ENCODE results near the gene MCU. TPM values are rescaled to one million over a fixed set of nuclear protein-coding genes. Genes with fewer than 3 reads are reported as not detected.

The MCU gene
- total and polyA plus RNA-seq, 7 experiments from 2014 or later, result 4.8 to 14.3 (median 10.7) TPM

GRCh38 chr10:72800000-72800740 is 108.2 kb downstream of the MCU start:
- H3K4me3 ChIP-seq (ENCODE audit: low read length), result no peak overlapping the region
- CTCF ChIA-PET, result no interaction called here
- H3K4me3 Mint-ChIP-seq, result no peak overlapping the region

GRCh38 chr10:72800741-72801092 is 108.8 kb downstream of the MCU start:
- CTCF ChIA-PET, result no interaction called here
- intact Hi-C loops (cut with micrococcal nuclease), result no loop called here

More at GRCh38 chr10:72800000-72800740, 108.2 kb downstream of the MCU start:
- no peaks in the 10 kb centered on the region for H3K9me3 ChIP-seq (ENCODE audit: control insufficient read depth in 2 of 3, low read length in 3 of 3)
- no peaks in the 10 kb centered on the region for H3K9me3 Mint-ChIP-seq
- no peak overlapping the region for H3K27ac ChIP-seq (ENCODE audit: low read depth, low read length)
- H3K27me3 ChIP-seq (ENCODE audit: control insufficient read depth in 2 of 2, insufficient read depth in 2 of 2, low read length in 2 of 2), result no peaks in the 10 kb centered on the region
- H3K36me3 Mint-ChIP-seq, result no peaks in the 10 kb centered on the region
- no peak for ATAC-seq
- peak overlapping the region in 4 of 9 donors; percentile 35 to 75 (median 54) for H3K27ac Mint-ChIP-seq
- H3K27me3 Mint-ChIP-seq, result no peaks in the 10 kb centered on the region
- H3K4me1 ChIP-seq (ENCODE audit: control insufficient read depth in 2 of 2, insufficient read depth in 2 of 2, low read length in 2 of 2), result no peaks in the 10 kb centered on the region
- intact Hi-C loops (cut with micrococcal nuclease), result no loop called here
- DNase-seq, result no peak
- H3K4me1 Mint-ChIP-seq, result peaks cover 6 to 20% (median 18%) of the 10 kb centered on the region in 7 donors
- no peaks in the 10 kb centered on the region for H3K36me3 ChIP-seq (ENCODE audit: control insufficient read depth in 2 of 3, insufficient read depth in 3 of 3, low read length in 3 of 3)
- POLR2A ChIA-PET, result no interaction called here

GRCh38 chr10:72801263-72801868 is 109.4 kb downstream of the MCU start:
- H3K4me1 Mint-ChIP-seq, result peaks cover 6 to 20% (median 18%) of the 10 kb centered on the region in 7 donors
- ATAC-seq, result no peak
- intact Hi-C loops (cut with micrococcal nuclease), result no loop called here
- no peaks in the 10 kb centered on the region for H3K27me3 ChIP-seq (ENCODE audit: control insufficient read depth in 2 of 2, insufficient read depth in 2 of 2, low read length in 2 of 2)
- H3K36me3 ChIP-seq (ENCODE audit: control insufficient read depth in 2 of 3, insufficient read depth in 3 of 3, low read length in 3 of 3), result no peaks in the 10 kb centered on the region
- H3K27me3 Mint-ChIP-seq, result no peaks in the 10 kb centered on the region
- no peaks in the 10 kb centered on the region for H3K9me3 ChIP-seq (ENCODE audit: control insufficient read depth in 2 of 3, low read length in 3 of 3)
- DNase-seq, result peak in 5 of 9 donors; percentile 0 to 21 (median 10)
- no peak overlapping the region for H3K4me3 ChIP-seq (ENCODE audit: low read length)
- H3K4me3 Mint-ChIP-seq, result peak overlapping the region in 1 of 10 donors; percentile 37
- H3K36me3 Mint-ChIP-seq, result peaks cover 0 to 8% (median 0%) of the 10 kb centered on the region in 5 donors
- H3K27ac ChIP-seq (ENCODE audit: low read depth, low read length), result no peak overlapping the region
- peak overlapping the region in 6 of 9 donors; percentile 11 to 79 (median 40) for H3K27ac Mint-ChIP-seq
- ChIA-PET POLR2A (interaction anchor here (0.6 kb wide), 1 partner anchor 304 kb away, joined by 3 read pairs; no protein-coding TSS in a partner anchor), CTCF (interaction anchor here (0.7 kb wide), 1 partner anchor 116 kb away, joined by 3 read pairs; no protein-coding TSS in a partner anchor)
- H3K9me3 Mint-ChIP-seq, result no peaks in the 10 kb centered on the region
- H3K4me1 ChIP-seq (ENCODE audit: control insufficient read depth in 2 of 2, insufficient read depth in 2 of 2, low read length in 2 of 2), result no peaks in the 10 kb centered on the region

More at GRCh38 chr10:72800741-72801092, 108.8 kb downstream of the MCU start:
- no peaks in the 10 kb centered on the region for H3K36me3 ChIP-seq (ENCODE audit: control insufficient read depth in 2 of 3, insufficient read depth in 3 of 3, low read length in 3 of 3)
- H3K9me3 ChIP-seq (ENCODE audit: control insufficient read depth in 2 of 3, low read length in 3 of 3), result no peaks in the 10 kb centered on the region
- Mint-ChIP-seq H3K27me3 (no peaks in the 10 kb centered on the region), H3K4me3 (peak overlapping the region in 1 of 10 donors; percentile 37), H3K9me3 (no peaks in the 10 kb centered on the region), H3K27ac (peak overlapping the region in 5 of 9 donors; percentile 23 to 79 (median 56)), H3K4me1 (peaks cover 6 to 20% (median 18%) of the 10 kb centered on the region in 7 donors), H3K36me3 (peaks cover 0 to 5% (median 0%) of the 10 kb centered on the region in 5 donors)
- no peak for ATAC-seq
- no peaks in the 10 kb centered on the region for H3K27me3 ChIP-seq (ENCODE audit: control insufficient read depth in 2 of 2, insufficient read depth in 2 of 2, low read length in 2 of 2)
- POLR2A ChIA-PET, result interaction anchor here (0.6 kb wide), 1 partner anchor 304 kb away, joined by 3 read pairs; no protein-coding TSS in a partner anchor
- DNase-seq, result no peak
- no peak overlapping the region for H3K4me3 ChIP-seq (ENCODE audit: low read length)
- H3K4me1 ChIP-seq (ENCODE audit: control insufficient read depth in 2 of 2, insufficient read depth in 2 of 2, low read length in 2 of 2), result no peaks in the 10 kb centered on the region
- H3K27ac ChIP-seq (ENCODE audit: low read depth, low read length), result no peak overlapping the region

GRCh38 chr10:72802332-72802731 is 110.4 kb downstream of the MCU start:
- ChIA-PET CTCF (interaction anchor here (0.8 kb wide), 1 partner anchor 11 kb away, joined by 3 read pairs; no protein-coding TSS in a partner anchor), POLR2A (no interaction called here)
- H3K27me3 ChIP-seq (ENCODE audit: control insufficient read depth in 2 of 2, insufficient read depth in 2 of 2, low read length in 2 of 2), result no peaks in the 10 kb centered on the region
- Mint-ChIP-seq H3K9me3 (no peaks in the 10 kb centered on the region), H3K27me3 (no peaks in the 10 kb centered on the region), H3K27ac (peak overlapping the region in 1 of 9 donors; percentile 31), H3K4me1 (peaks cover 6 to 20% (median 18%) of the 10 kb centered on the region in 7 donors), H3K4me3 (no peak overlapping the region), H3K36me3 (peaks cover 0 to 8% (median 0%) of the 10 kb centered on the region in 5 donors)
- no peak for ATAC-seq
- H3K4me1 ChIP-seq (ENCODE audit: control insufficient read depth in 2 of 2, insufficient read depth in 2 of 2, low read length in 2 of 2), result no peaks in the 10 kb centered on the region
- H3K36me3 ChIP-seq (ENCODE audit: control insufficient read depth in 2 of 3, insufficient read depth in 3 of 3, low read length in 3 of 3), result no peaks in the 10 kb centered on the region
- H3K9me3 ChIP-seq (ENCODE audit: control insufficient read depth in 2 of 3, low read length in 3 of 3), result no peaks in the 10 kb centered on the region
- H3K4me3 ChIP-seq (ENCODE audit: low read length), result no peak overlapping the region
- DNase-seq, result no peak
- intact Hi-C loops (cut with micrococcal nuclease), result no loop called here
- H3K27ac ChIP-seq (ENCODE audit: low read depth, low read length), result no peak overlapping the region

GRCh38 chr10:72802763-72803505 is 111.0 kb downstream of the MCU start:
- Histone ChIP-seq H3K4me3 (ENCODE audit: low read length) (no peak overlapping the region), H3K9me3 (ENCODE audit: control insufficient read depth in 2 of 3, low read length in 3 of 3) (no peaks in the 10 kb centered on the region), H3K4me1 (ENCODE audit: control insufficient read depth in 2 of 2, insufficient read depth in 2 of 2, low read length in 2 of 2) (no peaks in the 10 kb centered on the region), H3K36me3 (ENCODE audit: control insufficient read depth in 2 of 3, insufficient read depth in 3 of 3, low read length in 3 of 3) (no peaks in the 10 kb centered on the region), H3K27me3 (ENCODE audit: control insufficient read depth in 2 of 2, insufficient read depth in 2 of 2, low read length in 2 of 2) (no peaks in the 10 kb centered on the region), H3K27ac (ENCODE audit: low read depth, low read length) (no peak overlapping the region)
- POLR2A ChIA-PET, result no interaction called here
- Mint-ChIP-seq H3K36me3 (peaks cover 0 to 8% (median 0%) of the 10 kb centered on the region in 5 donors), H3K4me1 (peaks cover 6 to 20% (median 18%) of the 10 kb centered on the region in 7 donors), H3K27me3 (no peaks in the 10 kb centered on the region), H3K27ac (peak overlapping the region in 1 of 9 donors; percentile 31), H3K4me3 (no peak overlapping the region), H3K9me3 (no peaks in the 10 kb centered on the region)
- intact Hi-C loops (cut with micrococcal nuclease), result no loop called here
- no peak for ATAC-seq
- no peak for DNase-seq
- CTCF ChIA-PET, result interaction anchor here (0.6 to 0.8 kb wide), 3 partner anchors 10 to 448 kb away, joined by 3 read pairs; partner anchors contain the start of gene DNAJB12

GRCh38 chr10:72808001-72808400 is 116.1 kb downstream of the MCU start:
- Mint-ChIP-seq H3K4me3 (no peak overlapping the region), H3K36me3 (peaks cover 4 to 24% (median 17%) of the 10 kb centered on the region in 5 donors), H3K9me3 (peaks cover 0 to 5% (median 0%) of the 10 kb centered on the region in 11 donors), H3K27me3 (no peaks in the 10 kb centered on the region), H3K27ac (no peak overlapping the region), H3K4me1 (peaks cover 0 to 4% (median 0%) of the 10 kb centered on the region in 7 donors)
- intact Hi-C loops (cut with micrococcal nuclease), result no loop called here
- DNase-seq, result no peak
- Histone ChIP-seq H3K27me3 (ENCODE audit: control insufficient read depth in 2 of 2, insufficient read depth in 2 of 2, low read length in 2 of 2) (no peaks in the 10 kb centered on the region), H3K4me3 (ENCODE audit: low read length) (no peak overlapping the region), H3K36me3 (ENCODE audit: control insufficient read depth in 2 of 3, insufficient read depth in 3 of 3, low read length in 3 of 3) (no peaks in the 10 kb centered on the region), H3K4me1 (ENCODE audit: control insufficient read depth in 2 of 2, insufficient read depth in 2 of 2, low read length in 2 of 2) (no peaks in the 10 kb centered on the region), H3K9me3 (ENCODE audit: control insufficient read depth in 2 of 3, low read length in 3 of 3) (no peaks in the 10 kb centered on the region), H3K27ac (ENCODE audit: low read depth, low read length) (no peak overlapping the region)
- ChIA-PET CTCF (no interaction called here), POLR2A (no interaction called here)
- ATAC-seq, result no peak

All from naive thymus-derived CD4-positive, alpha-beta T cell (primary cell).